Peyer's patch (tissue), 4 donors: ENCODE results near the gene MYO15A. TPM values are rescaled to one million over a fixed set of nuclear protein-coding genes. Genes with fewer than 3 reads are reported as not detected.

Experiments
- DNase-seq, 3 donors: peaks; one replicate each; pipeline ENCODE4 v3.0.0-alpha.2; 2017 to 2019
- H3K27ac ChIP-seq, 4 donors: fragments of 200-600 bp; sonication (generic); one replicate each; pipeline ENCODE4 v1.5.1; 2016 to 2019
- H3K27me3 ChIP-seq, 2 donors: fragments of 200-600 bp; sonication (generic); one replicate each; pipeline ENCODE4 v1.5.1; 2019
- H3K36me3 ChIP-seq, 3 donors: fragments of 200-600 bp; sonication (generic); one replicate each; pipeline ENCODE4 v1.5.1; 2016 to 2019
- H3K4me1 ChIP-seq, 4 donors: fragments of 200-600 bp; sonication (generic); one replicate each; pipeline ENCODE4 v1.5.1; 2016 to 2019
- H3K4me3 ChIP-seq, 4 donors: fragments of 200-600 bp; sonication (generic); 1 replicate in 3 of 4; 2 replicates in 1 of 4; pipeline ENCODE4 v1.5.1; 2016 to 2019; ENCODE audit warnings: mild to moderate bottlenecking in 1 of 4
- H3K9me3 ChIP-seq, 4 donors: fragments of 200-600 bp; sonication (generic); one replicate each; pipeline ENCODE4 v1.5.1; 2016 to 2019; ENCODE audit warnings: mild to moderate bottlenecking in 1 of 4
- POLR2A ChIP-seq, 2 donors: fragments of 450-650 bp; IDR thresholded peaks; one replicate each; pipeline ENCODE4 v1.5.1; 2017; ENCODE audit warnings: antibody characterized with exemption in 2 of 2, mild to moderate bottlenecking in 2 of 2, moderate library complexity in 2 of 2
- total RNA-seq, 4 donors: library from RNA; depleted of rRNA; stranded (reverse); fragments of >200 nt; gene quantifications; one replicate each; pipeline ENCODE4 v1.1.0, GENCODE V29; 2016
- TF ChIP-seq, protein P1 (sequence below), 6 experiments: fragments of 450-650 bp in 4 of 6; fragments of 200-600 bp in 2 of 6; sonication (generic) in 1 of 6; IDR thresholded peaks; one replicate each; pipeline ENCODE4 v1.5.1; 2017 to 2019; ENCODE audit warnings: antibody characterized with exemption in 6 of 6, mild to moderate bottlenecking in 3 of 6, moderate library complexity in 1 of 6

The MYO15A gene
- total RNA-seq, 4 donors from 2014 or later = 3.6 to 5.0 (median 3.8) TPM; not detected in 1

DNA sequence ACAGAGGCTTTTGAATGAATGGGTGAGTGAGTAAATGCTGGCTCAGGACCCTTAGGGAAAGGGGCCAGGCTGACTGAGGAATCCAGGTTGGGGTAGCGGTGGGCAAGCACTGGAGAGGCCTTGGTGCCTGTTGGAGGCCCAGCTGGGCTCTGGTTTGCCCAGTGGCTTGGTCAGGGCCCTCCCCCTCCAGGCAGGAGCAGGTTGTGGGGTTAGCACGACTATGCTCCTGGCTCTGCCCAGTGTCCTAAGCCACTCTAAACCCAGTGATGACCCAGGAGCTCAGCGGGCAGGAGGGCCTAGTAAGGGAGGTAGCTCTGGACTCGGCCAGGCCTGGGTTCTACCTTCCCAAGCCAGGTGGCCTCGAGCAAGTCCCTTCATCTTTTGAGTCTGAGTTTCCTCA lies 7.5 kb downstream of the MYO15A start:
- Histone ChIP-seq H3K27ac (no peak overlapping the region), H3K36me3 (no peaks in the 10 kb centered on the region), H3K9me3 (no peaks in the 10 kb centered on the region), H3K4me3 (no peak overlapping the region), H3K4me1 (no peaks in the 10 kb centered on the region), H3K27me3 (no peaks in the 10 kb centered on the region)
- no peak for DNase-seq
- TF ChIP-seq POLR2A (IDR thresholded peaks at IDR 0.05) = no peak
- TF ChIP-seq, protein P1, sequence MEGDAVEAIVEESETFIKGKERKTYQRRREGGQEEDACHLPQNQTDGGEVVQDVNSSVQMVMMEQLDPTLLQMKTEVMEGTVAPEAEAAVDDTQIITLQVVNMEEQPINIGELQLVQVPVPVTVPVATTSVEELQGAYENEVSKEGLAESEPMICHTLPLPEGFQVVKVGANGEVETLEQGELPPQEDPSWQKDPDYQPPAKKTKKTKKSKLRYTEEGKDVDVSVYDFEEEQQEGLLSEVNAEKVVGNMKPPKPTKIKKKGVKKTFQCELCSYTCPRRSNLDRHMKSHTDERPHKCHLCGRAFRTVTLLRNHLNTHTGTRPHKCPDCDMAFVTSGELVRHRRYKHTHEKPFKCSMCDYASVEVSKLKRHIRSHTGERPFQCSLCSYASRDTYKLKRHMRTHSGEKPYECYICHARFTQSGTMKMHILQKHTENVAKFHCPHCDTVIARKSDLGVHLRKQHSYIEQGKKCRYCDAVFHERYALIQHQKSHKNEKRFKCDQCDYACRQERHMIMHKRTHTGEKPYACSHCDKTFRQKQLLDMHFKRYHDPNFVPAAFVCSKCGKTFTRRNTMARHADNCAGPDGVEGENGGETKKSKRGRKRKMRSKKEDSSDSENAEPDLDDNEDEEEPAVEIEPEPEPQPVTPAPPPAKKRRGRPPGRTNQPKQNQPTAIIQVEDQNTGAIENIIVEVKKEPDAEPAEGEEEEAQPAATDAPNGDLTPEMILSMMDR (IDR thresholded peaks at IDR 0.05) = no peak

DNA sequence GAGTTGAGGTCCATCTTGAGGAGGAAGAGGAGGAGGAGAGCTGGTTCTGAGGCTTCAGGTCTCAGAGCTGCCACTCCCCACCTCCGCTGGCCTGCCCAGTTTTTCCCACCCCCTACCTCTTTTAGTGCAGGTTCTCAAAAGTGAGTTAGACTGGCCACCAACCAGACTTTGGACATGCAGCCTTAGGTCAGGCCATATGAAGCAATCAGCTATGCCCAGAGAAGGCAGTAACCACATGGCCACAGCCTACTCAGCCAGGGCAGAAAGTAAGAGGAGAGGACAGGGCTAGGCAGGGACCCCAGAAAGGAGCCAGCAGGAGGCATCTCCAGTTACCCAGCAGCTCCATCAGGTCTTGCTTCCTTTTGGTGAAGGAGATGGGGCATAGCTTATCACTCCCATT lies 9.0 kb downstream of the MYO15A start:
- Histone ChIP-seq H3K4me3 (no peak overlapping the region), H3K4me1 (no peaks in the 10 kb centered on the region), H3K36me3 (no peaks in the 10 kb centered on the region), H3K9me3 (no peaks in the 10 kb centered on the region), H3K27ac (no peak overlapping the region), H3K27me3 (no peaks in the 10 kb centered on the region)
- TF ChIP-seq, protein P1 (IDR thresholded peaks at IDR 0.05) = no peak
- TF ChIP-seq POLR2A (IDR thresholded peaks at IDR 0.05) = no peak
- DNase-seq = no peak

DNA sequence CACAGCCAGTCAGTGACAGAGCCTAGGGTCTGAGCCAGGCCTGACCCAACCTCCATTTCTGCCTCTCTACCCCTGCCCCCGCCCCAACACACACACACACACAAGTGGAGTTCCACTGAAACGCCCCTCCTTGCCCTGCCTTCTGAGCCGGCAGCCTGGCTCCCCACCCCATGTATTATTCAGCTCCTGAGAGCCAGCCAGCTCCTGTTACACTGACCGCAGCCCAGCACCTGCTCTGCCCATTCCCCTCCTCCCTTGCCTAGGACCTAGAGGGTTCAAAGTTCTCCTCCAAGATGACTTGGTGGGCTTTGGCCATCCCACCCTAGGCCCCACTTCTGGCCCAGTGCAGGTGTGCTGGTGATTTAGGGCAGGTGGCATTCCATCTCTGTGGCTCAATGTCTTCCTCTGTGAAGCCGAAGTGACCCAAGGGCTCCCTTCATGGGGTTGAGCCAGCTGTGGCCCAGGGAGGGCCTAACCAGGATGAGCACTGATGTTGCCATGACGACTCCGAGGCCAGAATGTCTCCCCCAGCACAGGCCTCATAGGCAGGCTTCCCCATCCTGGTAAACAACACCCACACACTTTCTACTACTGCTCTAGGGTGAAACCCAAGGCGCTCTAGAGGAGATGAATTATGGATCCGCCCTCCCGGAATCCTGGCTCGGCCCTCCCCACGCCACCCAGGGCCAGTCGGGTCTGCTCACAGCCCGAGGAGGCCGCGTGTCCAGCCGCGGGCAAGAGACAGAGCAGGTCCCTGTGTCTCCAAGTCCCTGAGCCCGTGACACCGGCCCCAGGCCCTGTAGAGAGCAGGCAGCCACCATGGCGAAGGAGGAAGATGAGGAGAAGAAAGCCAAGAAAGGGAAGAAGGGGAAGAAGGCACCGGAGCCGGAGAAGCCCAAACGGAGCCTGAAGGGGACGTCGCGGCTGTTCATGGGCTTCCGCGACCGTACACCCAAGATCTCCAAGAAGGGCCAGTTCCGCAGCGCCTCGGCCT lies 9.7 kb downstream of the MYO15A start:
- TF ChIP-seq, protein P1 (IDR thresholded peaks at IDR 0.05) = no peak
- no peak for TF ChIP-seq POLR2A (IDR thresholded peaks at IDR 0.05)
- H3K4me1 ChIP-seq = no peaks in the 10 kb centered on the region
- no peak for DNase-seq
- H3K9me3 ChIP-seq = no peaks in the 10 kb centered on the region
- no peak overlapping the region for H3K27ac ChIP-seq
- H3K4me3 ChIP-seq = no peak overlapping the region
- H3K36me3 ChIP-seq = no peaks in the 10 kb centered on the region
- H3K27me3 ChIP-seq = no peaks in the 10 kb centered on the region

DNA sequence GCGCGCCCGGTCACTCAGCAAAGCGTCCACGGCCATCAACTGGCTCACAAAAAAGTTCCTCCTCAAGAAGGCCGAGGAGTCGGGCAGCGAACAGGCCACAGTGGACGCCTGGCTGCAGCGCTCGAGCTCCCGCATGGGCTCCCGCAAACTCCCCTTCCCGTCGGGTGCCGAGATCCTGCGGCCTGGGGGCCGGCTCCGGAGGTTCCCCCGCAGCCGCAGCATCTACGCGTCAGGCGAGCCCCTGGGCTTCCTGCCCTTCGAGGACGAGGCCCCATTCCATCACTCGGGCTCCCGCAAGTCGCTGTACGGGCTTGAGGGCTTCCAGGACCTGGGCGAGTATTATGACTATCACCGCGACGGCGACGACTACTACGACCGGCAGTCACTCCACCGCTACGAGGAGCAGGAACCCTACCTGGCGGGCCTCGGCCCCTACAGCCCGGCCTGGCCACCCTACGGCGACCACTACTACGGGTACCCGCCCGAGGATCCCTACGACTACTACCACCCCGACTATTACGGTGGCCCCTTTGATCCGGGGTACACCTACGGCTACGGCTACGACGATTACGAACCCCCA lies 10.7 kb downstream of the MYO15A start:
- H3K4me3 ChIP-seq = no peak overlapping the region
- no peak overlapping the region for H3K27ac ChIP-seq
- TF ChIP-seq, protein P1 (IDR thresholded peaks at IDR 0.05) = no peak
- TF ChIP-seq POLR2A (IDR thresholded peaks at IDR 0.05) = no peak
- no peak for DNase-seq
- H3K4me1 ChIP-seq = no peaks in the 10 kb centered on the region
- no peaks in the 10 kb centered on the region for H3K36me3 ChIP-seq
- H3K27me3 ChIP-seq = no peaks in the 10 kb centered on the region
- H3K9me3 ChIP-seq = no peaks in the 10 kb centered on the region

DNA sequence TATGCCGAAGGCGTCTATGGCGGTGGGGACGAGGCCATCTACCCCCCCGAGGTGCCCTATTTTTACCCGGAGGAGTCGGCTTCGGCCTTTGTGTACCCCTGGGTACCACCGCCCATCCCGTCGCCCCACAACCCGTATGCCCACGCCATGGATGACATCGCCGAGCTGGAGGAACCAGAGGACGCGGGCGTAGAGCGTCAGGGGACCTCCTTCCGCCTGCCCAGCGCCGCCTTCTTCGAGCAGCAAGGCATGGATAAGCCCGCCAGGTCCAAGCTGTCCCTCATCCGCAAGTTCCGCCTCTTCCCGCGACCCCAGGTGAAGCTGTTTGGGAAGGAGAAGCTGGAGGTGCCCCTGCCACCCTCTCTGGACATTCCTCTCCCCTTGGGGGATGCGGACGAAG lies 11.4 kb downstream of the MYO15A start:
- H3K4me3 ChIP-seq = no peak overlapping the region
- no peaks in the 10 kb centered on the region for H3K27me3 ChIP-seq
- DNase-seq = no peak
- no peaks in the 10 kb centered on the region for H3K36me3 ChIP-seq
- no peaks in the 10 kb centered on the region for H3K4me1 ChIP-seq
- H3K9me3 ChIP-seq = no peaks in the 10 kb centered on the region
- TF ChIP-seq, protein P1 (IDR thresholded peaks at IDR 0.05) = no peak
- TF ChIP-seq POLR2A (IDR thresholded peaks at IDR 0.05) = no peak
- H3K27ac ChIP-seq = no peak overlapping the region
